Cortex of kidney (tissue), 1 donor: ENCODE results near the gene DPP10.

ENCODE experiments used
- DNase-seq: peaks from one replicate; lab custom pipeline; 2025; lab: John Stamatoyannopoulos, UW

The DPP10 gene

GRCh38 chr2:115277366-115277765, 834.9 kb downstream of the DPP10 start:
- DNase-seq = no peak

DNA sequence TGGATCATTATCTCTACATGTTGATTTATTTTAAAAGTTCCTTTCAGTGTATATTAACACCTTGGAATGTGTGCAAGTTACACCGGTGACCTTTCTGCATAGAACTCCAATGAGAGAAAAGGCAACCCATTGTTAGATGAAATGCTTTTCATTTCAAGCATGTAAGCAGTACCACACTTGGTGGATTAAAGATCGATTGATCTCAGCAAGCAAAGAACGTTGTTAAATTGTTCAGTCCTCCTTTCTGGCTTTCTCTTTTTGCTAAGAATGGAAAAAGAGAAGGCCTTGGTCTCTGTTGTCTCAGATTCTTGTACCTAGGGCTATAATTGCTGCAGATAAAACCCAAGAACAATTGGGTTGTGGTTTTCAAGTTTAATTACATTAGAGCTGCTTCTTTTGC, 843.0 kb downstream of the DPP10 start:
- DNase-seq = no peak

GRCh38 chr2:115290478-115290877, 848.0 kb downstream of the DPP10 start:
- no peak for DNase-seq

DNA sequence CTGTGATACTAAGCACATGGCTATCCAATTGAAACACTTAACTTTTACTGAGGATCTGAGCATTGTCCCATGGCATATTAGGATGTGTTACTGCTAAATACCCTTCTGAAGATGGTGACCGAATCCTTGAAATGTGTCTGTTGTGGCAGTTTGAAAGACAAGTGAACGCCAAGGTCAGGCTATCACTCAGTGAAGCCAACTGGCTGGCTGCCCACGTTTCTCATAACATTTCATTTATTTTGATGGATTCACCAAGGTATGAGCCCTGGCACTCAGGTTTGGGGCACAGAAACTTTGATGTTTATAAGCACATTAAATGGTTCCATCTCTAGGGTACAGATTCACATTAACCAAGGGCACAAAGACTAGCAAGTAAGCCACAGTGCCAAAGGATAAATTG, 850.3 kb downstream of the DPP10 start:
- DNase-seq = no peak

DNA sequence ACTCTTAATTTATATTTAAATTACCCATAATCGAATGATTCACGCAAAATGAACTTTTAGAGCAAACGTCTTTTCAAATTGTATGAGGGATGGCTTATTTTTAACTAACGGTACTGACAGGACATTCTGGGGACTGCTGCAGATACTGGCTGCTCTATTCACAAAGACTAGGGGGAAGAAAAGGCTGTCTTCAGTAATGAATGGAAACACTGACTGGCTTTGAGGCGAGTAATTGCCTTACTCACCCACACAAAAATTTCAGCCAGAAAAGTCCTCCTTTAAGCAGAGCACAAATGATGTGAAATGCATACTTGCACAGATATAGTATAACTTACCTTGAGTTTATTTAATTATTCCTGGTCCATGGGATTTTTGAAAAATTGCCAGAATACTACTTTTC, 852.6 kb downstream of the DPP10 start:
- DNase-seq = no peak

DNA sequence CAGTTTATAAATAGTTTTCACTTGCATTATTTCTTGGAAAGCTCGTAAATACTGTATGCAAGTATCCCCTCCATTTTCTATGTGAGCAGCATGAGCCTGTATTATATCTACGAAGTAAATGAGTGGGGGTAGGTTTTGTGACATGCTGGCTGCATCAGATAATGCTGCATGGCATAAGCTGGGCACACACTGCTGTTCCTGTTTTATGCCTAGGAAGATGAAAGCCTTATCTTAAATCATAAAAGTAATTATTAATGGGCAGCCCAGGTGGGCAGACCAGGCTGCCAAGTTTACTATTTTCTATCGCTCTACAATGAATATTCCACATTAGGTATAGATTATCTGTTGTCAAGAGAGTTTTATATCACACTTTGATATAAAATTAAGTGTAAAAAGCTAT, 854.6 kb downstream of the DPP10 start:
- no peak for DNase-seq

GRCh38 chr2:115299199-115299598, 856.8 kb downstream of the DPP10 start:
- no peak for DNase-seq

DNA sequence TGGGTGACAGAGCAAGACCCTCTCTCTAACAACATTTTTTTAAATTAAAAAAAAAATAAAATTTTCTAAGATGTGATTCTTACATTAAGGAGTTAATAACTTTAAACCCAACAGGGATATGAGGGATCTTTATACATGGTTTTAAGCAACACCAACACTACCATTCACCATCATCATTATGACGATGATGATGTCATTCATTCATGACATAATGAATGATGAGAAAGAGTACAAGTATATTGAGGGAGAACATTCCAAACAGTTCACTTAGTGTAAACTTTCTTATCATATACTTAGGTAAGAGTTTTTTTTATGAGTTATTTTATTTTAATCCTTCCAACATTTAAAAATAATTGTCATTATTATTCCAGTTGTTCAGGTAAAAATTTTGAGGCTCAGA, 863.3 kb downstream of the DPP10 start:
- DNase-seq = no peak

- no peak for DNase-seq
Observed at GRCh38 chr2:115314119-115314518, 871.7 kb downstream of the DPP10 start.

GRCh38 chr2:115327061-115327460, 884.6 kb downstream of the DPP10 start:
- DNase-seq = no peak

DNA sequence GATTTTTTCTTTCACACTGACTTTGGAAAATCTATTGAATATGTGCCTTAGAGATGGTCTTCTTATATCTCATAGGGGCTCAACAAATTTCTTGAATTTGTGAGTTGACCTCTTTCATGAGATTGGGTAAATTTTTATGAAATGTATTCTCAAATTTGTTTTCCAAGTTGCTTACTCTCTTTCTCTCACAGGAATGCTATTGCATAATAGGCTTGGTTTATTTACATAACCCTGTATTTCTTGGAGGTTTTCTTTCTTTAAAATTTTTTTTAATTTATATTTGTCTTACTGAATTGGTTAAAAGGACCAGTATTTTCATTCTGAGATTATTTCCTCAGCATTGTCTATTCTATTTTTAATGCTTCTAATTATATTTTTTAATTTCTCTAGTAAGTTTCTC, 917.1 kb downstream of the DPP10 start:
- DNase-seq = no peak

GRCh38 chr2:115364093-115364492, 921.7 kb downstream of the DPP10 start:
- no peak for DNase-seq

DNA sequence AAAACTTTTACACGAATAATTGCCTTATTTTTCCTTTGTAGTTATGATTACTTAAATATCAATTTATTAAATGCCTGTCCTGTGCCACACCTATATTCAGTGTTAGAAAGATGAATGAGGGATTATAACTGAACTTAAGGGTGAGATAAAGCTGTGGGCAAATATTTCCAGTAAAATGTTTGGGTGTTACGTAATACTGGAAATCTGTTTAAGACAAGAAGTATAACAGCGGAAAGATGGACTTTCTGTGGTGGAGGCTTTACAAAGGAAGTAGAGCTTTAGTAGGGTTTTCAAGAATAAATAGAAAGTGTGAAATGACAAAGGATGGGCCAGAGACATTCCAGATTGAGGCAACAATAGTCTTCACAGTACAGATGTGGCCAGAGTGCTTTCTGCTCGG, 927.0 kb downstream of the DPP10 start:
- DNase-seq = no peak

GRCh38 chr2:115374981-115375380, 932.5 kb downstream of the DPP10 start:
- DNase-seq = no peak

- no peak for DNase-seq
Observed at GRCh38 chr2:115384399-115384798, 942.0 kb downstream of the DPP10 start.

DNA sequence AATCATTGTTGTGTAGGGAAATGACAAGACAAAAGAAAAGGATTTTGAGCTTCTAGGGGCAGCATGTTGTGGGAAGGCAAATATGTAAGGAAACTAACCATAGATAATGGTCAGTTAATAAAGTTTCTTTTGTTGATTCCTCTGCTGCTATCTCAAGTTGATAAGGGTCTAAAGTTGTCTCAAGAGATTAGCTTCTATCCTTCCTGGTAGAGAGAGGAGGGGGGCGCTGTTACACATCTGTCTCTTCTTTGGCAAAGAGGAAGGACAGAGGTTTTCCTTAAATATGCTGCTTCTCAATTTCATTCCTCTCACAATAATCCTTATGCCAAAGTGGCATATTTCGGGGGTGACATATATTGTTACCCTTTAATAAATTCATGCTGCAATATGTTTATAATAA, 944.0 kb downstream of the DPP10 start:
- DNase-seq = no peak

GRCh38 chr2:115389024-115389423, 946.6 kb downstream of the DPP10 start:
- DNase-seq = no peak

DNA sequence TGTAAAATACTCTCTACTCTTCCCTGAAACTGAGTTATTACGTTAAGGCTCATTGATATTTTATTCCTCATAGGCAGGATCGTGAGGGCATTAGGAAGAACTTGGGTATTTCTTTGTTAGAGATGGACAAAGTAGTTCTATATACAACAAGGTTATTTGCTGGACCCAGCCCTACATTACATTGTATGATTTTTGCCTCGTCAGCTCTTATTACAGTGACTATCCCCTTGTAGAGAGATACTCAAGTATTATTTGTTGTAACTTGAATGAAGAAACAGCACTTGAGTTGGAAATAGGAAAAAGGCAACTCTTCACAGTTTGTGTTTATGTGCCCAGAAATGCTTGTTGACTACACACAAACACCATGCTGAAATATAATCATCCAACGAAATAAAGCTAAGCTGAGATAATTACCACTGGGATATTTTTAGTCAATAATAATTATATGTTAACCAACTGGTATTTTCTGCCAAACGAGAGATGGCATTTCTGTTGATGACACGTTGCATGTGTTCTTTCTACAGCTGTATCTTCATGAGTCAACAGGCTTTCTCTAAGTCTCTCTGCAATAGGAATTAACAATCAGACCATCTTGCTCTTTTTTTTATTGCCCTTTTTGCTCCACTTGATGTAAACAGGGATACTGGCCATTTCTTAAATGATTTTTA, 947.6 kb downstream of the DPP10 start:
- DNase-seq = no peak

- no peak for DNase-seq
Observed at GRCh38 chr2:115396579-115396978, 954.1 kb downstream of the DPP10 start.

DNA sequence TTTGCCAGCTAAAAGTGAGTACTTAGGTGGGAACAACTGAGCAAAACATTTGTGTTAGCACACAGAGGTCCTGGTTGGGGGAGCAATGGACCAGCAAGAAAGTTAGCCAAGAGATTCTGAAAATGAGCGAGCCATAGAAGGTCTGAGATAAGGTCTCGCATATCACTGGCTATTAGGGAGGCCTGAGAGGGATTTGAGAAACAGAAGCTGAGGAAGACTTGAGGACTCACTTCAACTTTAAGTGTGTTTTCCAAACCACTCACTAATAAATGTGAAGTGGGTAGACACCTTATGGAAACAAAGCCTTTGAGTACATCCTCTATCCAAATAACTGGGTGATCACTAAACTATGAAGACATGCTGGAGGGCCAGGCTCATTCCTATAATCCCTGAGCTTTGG, 958.5 kb downstream of the DPP10 start:
- no peak for DNase-seq

DNA sequence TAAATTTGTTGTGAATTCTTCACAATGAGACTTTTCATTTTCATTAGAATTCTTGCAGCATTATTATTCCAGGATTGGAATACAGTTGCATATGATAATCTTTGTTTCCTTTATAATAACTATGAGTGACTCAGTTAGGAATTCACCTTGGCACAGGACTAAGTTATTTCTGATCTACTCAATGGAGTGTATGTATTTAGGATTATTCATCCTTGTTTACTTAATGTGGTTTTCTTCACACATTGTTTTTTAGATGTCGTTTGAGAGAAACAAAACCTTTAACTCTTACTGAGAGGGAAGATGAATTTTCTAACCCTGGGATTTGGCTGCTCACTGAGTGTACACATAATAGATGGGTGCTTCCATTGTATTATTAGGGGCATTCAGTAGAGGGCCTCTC, 970.1 kb downstream of the DPP10 start:
- DNase-seq = no peak

DNA sequence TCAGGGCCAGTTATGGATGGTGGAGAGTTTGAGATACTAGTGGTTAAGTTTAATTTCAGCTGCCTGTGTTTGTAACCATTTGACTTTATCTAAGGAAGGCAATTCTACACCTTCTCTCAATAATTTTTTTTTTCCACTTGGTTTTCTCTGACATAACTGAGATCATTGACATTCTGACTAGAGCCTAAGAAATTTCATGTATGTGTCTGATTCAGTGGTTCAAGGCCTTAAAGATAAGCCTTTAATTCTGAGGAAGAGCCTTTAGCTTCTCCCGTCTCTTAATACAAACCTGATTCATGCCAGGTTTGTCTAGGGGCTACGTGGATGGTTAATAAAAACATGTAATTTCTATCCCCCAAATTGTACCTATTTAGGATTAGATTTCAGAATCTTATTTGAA, 971.4 kb downstream of the DPP10 start:
- no peak for DNase-seq

DNA sequence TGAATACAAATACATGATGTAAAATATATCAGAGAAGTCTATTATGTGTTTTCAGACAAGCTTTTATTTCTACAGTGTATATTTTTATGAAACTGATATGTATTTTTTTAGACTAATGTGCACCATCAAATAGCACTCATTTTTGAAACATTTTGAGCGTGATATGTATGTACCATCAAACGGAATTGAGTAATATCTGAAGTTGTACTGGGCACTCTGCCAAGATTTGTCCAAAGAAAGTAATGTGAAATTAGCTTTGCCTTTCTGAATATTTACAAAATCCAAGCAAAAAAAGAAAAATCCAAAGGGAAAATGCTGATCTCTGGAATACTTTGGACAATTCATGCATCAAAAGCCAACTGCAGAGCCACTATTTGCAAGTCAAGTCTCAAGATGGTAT, 972.0 kb downstream of the DPP10 start:
- DNase-seq = no peak

GRCh38 chr2:115422004-115422634, 979.7 kb downstream of the DPP10 start:
- DNase-seq = no peak
